ENCODE results near the gene CEP57L1. TPM values are rescaled to one million over a fixed set of nuclear protein-coding genes. Genes with fewer than 3 reads are reported as not detected.

Gene CEP57L1
- total RNA-seq, 1 experiment from 2014 or later = 26.4 TPM

DNA sequence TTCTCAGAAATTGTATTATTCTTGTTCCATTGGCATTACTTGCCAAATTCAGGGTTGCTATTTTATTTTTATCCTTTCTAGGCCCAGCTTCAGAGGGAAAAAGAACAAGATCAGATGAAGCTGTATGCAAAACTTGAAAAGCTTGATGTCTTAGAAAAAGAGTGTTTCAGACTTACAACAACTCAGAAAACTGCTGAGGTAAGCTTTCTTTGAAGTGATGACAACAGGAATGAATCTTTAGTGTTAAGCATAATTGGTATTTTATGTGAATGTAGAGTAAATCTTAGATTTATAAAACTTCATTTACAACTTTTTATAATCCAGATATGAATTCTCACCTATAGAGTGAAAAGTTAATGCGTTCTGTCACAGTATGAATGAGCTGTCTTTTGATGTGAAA is 58.4 kb downstream of the CEP57L1 start:
- BruUV-seq (replicated peaks) = no TSS peak
- ChIA-PET POLR2A (ENCODE audit: unreplicated experiment) (no interaction called here), CTCF (no interaction called here)
- Histone ChIP-seq H3K4me1 (ENCODE audit: insufficient read depth, low read length) (no peaks in the 10 kb centered on the region), H3F3A (ENCODE audit: low read length, unreplicated experiment) (no peaks in the 10 kb centered on the region), H3K79me2 (ENCODE audit: low read length) (no peaks in the 10 kb centered on the region), H3K9me2 (replicated peaks; ENCODE audit: low read length) (no peaks in the 10 kb centered on the region), H4K20me1 (ENCODE audit: low read length) (no peaks in the 10 kb centered on the region), H3K27me3 (ENCODE audit: low read length) (no peaks in the 10 kb centered on the region), H3K27ac (ENCODE audit: low read length) (no peak overlapping the region), H3K4me3 (ENCODE audit: low read length) (no peak overlapping the region), H3K9me3 (ENCODE audit: low read length) (no peaks in the 10 kb centered on the region), H3K36me3 (ENCODE audit: low read depth, low read length) (peaks cover 6% of the 10 kb centered on the region; the same call in 1 of the 2 replicates), H3K4me2 (ENCODE audit: low read length) (no peak overlapping the region), H2AFZ (ENCODE audit: low read length) (no peak overlapping the region), H3K9ac (ENCODE audit: low read length) (no peak overlapping the region)
- intact Hi-C loops (cut with micrococcal nuclease) = no loop called here
- TF ChIP-seq, protein P1, sequence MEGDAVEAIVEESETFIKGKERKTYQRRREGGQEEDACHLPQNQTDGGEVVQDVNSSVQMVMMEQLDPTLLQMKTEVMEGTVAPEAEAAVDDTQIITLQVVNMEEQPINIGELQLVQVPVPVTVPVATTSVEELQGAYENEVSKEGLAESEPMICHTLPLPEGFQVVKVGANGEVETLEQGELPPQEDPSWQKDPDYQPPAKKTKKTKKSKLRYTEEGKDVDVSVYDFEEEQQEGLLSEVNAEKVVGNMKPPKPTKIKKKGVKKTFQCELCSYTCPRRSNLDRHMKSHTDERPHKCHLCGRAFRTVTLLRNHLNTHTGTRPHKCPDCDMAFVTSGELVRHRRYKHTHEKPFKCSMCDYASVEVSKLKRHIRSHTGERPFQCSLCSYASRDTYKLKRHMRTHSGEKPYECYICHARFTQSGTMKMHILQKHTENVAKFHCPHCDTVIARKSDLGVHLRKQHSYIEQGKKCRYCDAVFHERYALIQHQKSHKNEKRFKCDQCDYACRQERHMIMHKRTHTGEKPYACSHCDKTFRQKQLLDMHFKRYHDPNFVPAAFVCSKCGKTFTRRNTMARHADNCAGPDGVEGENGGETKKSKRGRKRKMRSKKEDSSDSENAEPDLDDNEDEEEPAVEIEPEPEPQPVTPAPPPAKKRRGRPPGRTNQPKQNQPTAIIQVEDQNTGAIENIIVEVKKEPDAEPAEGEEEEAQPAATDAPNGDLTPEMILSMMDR (conservative IDR thresholded peaks at IDR 0.05; ENCODE audit: low read depth, low read length) = no peak
- no peak for TF ChIP-seq EZH2 (IDR thresholded peaks at IDR 0.05; ENCODE audit: low read length, unreplicated experiment)
- no peak for TF ChIP-seq EZH2phosphoT487 (IDR thresholded peaks at IDR 0.05; ENCODE audit: borderline replicate concordance, low read length)
- ATAC-seq = no peak
- DNase-seq = no peak

DNA sequence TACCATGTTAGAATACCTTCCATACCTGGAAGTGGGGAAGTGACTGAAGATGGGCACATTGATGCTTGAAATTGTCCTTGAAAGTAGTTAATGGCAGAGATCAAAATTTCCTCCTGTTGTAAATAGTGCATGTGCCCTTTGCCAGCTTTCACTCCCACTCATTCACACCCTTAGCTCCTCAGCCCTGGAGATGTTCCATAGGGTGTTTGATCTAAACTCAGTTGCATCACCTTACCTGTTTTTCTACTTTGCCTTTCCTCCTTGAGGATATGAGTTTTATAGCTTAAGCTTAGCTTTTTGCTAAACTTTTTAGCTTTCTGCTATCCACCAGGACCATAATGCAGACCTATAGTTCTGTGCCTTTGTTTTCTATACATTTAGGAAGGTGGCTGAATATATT is 69.0 kb downstream of the CEP57L1 start:
- Histone ChIP-seq H3K27ac (ENCODE audit: low read length) (no peak overlapping the region), H3K36me3 (ENCODE audit: low read depth, low read length) (no peaks in the 10 kb centered on the region; the same call in 1 of the 2 replicates), H3F3A (ENCODE audit: low read length, unreplicated experiment) (no peaks in the 10 kb centered on the region), H2AFZ (ENCODE audit: low read length) (no peak overlapping the region), H3K79me2 (ENCODE audit: low read length) (no peaks in the 10 kb centered on the region), H3K9ac (ENCODE audit: low read length) (no peak overlapping the region), H3K4me1 (ENCODE audit: insufficient read depth, low read length) (no peaks in the 10 kb centered on the region), H3K9me2 (replicated peaks; ENCODE audit: low read length) (no peaks in the 10 kb centered on the region), H3K9me3 (ENCODE audit: low read length) (no peaks in the 10 kb centered on the region), H4K20me1 (ENCODE audit: low read length) (no peaks in the 10 kb centered on the region), H3K4me3 (ENCODE audit: low read length) (no peak overlapping the region), H3K4me2 (ENCODE audit: low read length) (no peak overlapping the region), H3K27me3 (ENCODE audit: low read length) (no peaks in the 10 kb centered on the region)
- CTCF ChIA-PET = no interaction called here
- TF ChIP-seq EZH2phosphoT487 (IDR thresholded peaks at IDR 0.05; ENCODE audit: borderline replicate concordance, low read length) (no peak), EZH2 (IDR thresholded peaks at IDR 0.05; ENCODE audit: low read length, unreplicated experiment) (no peak)
- TF ChIP-seq, protein P1 (conservative IDR thresholded peaks at IDR 0.05; ENCODE audit: low read depth, low read length) = no peak
- ATAC-seq = no peak
- POLR2A ChIA-PET (ENCODE audit: unreplicated experiment) = no interaction called here
- intact Hi-C loops (cut with micrococcal nuclease) = no loop called here
- BruUV-seq (replicated peaks) = no TSS peak
- no peak for DNase-seq

DNA sequence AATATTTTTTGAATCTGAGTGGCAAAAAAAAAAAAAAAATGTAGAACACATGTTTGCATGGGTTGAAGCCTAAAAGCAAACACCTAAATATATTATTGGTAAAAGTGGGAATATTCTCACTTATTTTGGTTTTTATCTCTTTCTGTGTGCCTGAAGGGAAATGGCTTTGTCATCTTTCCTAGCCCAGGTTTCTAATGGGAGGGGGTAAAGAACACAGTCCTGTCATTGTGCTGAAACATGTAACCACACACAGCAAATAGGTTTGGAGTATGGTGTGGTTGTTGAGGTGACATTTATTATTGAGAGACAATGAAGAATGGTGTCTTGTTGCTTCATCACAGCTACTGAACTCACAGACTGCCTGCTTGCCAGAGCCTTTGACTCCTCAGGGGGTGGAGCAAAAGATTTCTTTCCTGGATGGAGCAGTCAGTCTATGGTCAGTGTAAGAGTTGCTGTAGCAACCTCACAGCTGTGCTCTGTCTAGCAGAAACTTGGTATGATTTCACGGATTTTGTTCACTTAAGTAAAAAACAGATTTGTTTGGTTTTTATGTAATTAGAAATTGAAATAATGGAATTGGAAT is 70.2 kb downstream of the CEP57L1 start:
- peak; percentile 4 for DNase-seq
- Histone ChIP-seq H2AFZ (ENCODE audit: low read length) (no peak overlapping the region), H3K9ac (ENCODE audit: low read length) (no peak overlapping the region), H3K4me2 (ENCODE audit: low read length) (no peak overlapping the region), H3K4me1 (ENCODE audit: insufficient read depth, low read length) (no peaks in the 10 kb centered on the region), H3K27me3 (ENCODE audit: low read length) (no peaks in the 10 kb centered on the region), H3K27ac (ENCODE audit: low read length) (no peak overlapping the region), H3K9me2 (replicated peaks; ENCODE audit: low read length) (no peaks in the 10 kb centered on the region), H4K20me1 (ENCODE audit: low read length) (no peaks in the 10 kb centered on the region), H3K4me3 (ENCODE audit: low read length) (no peak overlapping the region), H3K9me3 (ENCODE audit: low read length) (no peaks in the 10 kb centered on the region), H3K79me2 (ENCODE audit: low read length) (no peaks in the 10 kb centered on the region), H3K36me3 (ENCODE audit: low read depth, low read length) (no peaks in the 10 kb centered on the region; the same call in 1 of the 2 replicates), H3F3A (ENCODE audit: low read length, unreplicated experiment) (no peaks in the 10 kb centered on the region)
- no peak for ATAC-seq
- ChIA-PET CTCF (no interaction called here), POLR2A (ENCODE audit: unreplicated experiment) (interaction anchor here (0.6 kb wide), 1 partner anchor 319 kb away, joined by 16 read pairs; no protein-coding TSS in a partner anchor)
- intact Hi-C loops (cut with micrococcal nuclease) = no loop called here
- TF ChIP-seq EZH2phosphoT487 (IDR thresholded peaks at IDR 0.05; ENCODE audit: borderline replicate concordance, low read length) = no peak
- no peak for TF ChIP-seq EZH2 (IDR thresholded peaks at IDR 0.05; ENCODE audit: low read length, unreplicated experiment)
- TF ChIP-seq, protein P1 (conservative IDR thresholded peaks at IDR 0.05; ENCODE audit: low read depth, low read length) = no peak
- no TSS peak for BruUV-seq (replicated peaks)
